RWPE2 (cell line): Measurements from ENCODE around the gene ATP12A.

Experiments used
- ATAC-seq: fragments of 200-7000 bp; cut with Tn5 transposase; 3 replicates; pipeline ENCODE4 v1.9.1; 2021; ENCODE audit warnings: low read depth
- DNase-seq: peaks from one replicate; pipeline ENCODE4 v3.0.0-alpha.2; 2020; ENCODE audit warnings: low spot score
- H3K27ac ChIP-seq: fragments of 450-650 bp; 2 replicates; pipeline ENCODE4 v1.5.1; 2017; ENCODE audit warnings: mild to moderate bottlenecking; ENCODE audit not compliant: poor library complexity, severe bottlenecking
- H3K27me3 ChIP-seq: fragments of 250-450 bp; sonication (Bioruptor Pico); 2 replicates; pipeline ENCODE4 v1.5.1; 2021; ENCODE audit warnings: mild to moderate bottlenecking, moderate library complexity; ENCODE audit not compliant: insufficient read depth, poor library complexity, severe bottlenecking
- H3K36me3 ChIP-seq: fragments of 250-450 bp; sonication (Bioruptor Pico); 2 replicates; pipeline ENCODE4 v1.5.1; 2020; ENCODE audit warnings: low read depth, mild to moderate bottlenecking, moderate library complexity
- H3K4me1 ChIP-seq: fragments of 250-450 bp; sonication (Bioruptor Pico); 2 replicates; pipeline ENCODE4 v1.5.1; 2021; ENCODE audit warnings: mild to moderate bottlenecking, moderate library complexity; ENCODE audit not compliant: insufficient read depth, poor library complexity, severe bottlenecking
- H3K4me3 ChIP-seq: fragments of 250-450 bp; sonication (Bioruptor Pico); 2 replicates; pipeline ENCODE4 v1.5.1; 2021; ENCODE audit warnings: mild to moderate bottlenecking, moderate library complexity; ENCODE audit not compliant: severe bottlenecking
- H3K9me3 ChIP-seq: fragments of 250-450 bp; sonication (Bioruptor Pico); 2 replicates; pipeline ENCODE4 v1.5.1; 2021; ENCODE audit warnings: mild to moderate bottlenecking, moderate library complexity; ENCODE audit not compliant: severe bottlenecking
- TF ChIP-seq, protein P1 (sequence below): fragments of 450-650 bp; IDR thresholded peaks from one replicate; pipeline ENCODE4 v1.5.1; 2017; ENCODE audit warnings: mild to moderate bottlenecking, moderate library complexity; ENCODE audit not compliant: poor library complexity, severe bottlenecking

Gene ATP12A

DNA sequence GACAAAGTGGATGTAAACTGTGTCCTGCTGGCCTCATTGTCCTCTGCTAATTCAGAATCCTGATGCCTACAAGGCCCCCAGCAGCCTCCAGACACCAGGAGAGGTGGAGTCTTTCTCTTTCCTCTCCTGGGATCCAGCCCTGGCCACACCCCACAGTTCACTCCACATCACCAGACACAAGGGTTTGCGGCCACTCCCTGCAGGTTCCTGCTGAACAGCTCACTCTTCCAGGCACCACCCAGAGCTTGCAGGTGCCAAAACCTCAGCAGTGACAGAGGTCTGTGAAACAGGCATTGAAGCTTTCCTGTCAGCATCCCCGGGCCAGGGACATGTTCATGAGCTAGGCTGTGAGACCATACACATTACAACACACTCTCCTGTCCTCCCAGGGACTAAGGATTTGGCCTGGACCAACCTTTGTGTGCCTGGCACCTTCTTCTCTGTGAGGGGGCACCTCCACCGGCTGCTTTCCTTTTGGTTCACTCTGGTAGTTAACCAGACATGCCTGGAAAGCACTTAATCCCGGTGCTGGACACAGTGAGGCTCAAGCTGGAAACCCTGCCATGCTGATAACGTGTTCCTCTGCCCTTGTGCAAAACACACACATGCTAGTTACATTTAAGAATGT, 11.1 kb upstream of the ATP12A start:
- ATAC-seq (peak; percentile 75), DNase-seq (peak; percentile 89)
- Histone ChIP-seq H3K4me1 (peaks cover 46% of the 10 kb centered on the region), H3K27me3 (no peaks in the 10 kb centered on the region), H3K27ac (peak overlapping the region; percentile 76), H3K4me3 (no peak overlapping the region), H3K9me3 (no peaks in the 10 kb centered on the region), H3K36me3 (no peaks in the 10 kb centered on the region)
- TF ChIP-seq, protein P1, sequence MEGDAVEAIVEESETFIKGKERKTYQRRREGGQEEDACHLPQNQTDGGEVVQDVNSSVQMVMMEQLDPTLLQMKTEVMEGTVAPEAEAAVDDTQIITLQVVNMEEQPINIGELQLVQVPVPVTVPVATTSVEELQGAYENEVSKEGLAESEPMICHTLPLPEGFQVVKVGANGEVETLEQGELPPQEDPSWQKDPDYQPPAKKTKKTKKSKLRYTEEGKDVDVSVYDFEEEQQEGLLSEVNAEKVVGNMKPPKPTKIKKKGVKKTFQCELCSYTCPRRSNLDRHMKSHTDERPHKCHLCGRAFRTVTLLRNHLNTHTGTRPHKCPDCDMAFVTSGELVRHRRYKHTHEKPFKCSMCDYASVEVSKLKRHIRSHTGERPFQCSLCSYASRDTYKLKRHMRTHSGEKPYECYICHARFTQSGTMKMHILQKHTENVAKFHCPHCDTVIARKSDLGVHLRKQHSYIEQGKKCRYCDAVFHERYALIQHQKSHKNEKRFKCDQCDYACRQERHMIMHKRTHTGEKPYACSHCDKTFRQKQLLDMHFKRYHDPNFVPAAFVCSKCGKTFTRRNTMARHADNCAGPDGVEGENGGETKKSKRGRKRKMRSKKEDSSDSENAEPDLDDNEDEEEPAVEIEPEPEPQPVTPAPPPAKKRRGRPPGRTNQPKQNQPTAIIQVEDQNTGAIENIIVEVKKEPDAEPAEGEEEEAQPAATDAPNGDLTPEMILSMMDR: no peak

DNA sequence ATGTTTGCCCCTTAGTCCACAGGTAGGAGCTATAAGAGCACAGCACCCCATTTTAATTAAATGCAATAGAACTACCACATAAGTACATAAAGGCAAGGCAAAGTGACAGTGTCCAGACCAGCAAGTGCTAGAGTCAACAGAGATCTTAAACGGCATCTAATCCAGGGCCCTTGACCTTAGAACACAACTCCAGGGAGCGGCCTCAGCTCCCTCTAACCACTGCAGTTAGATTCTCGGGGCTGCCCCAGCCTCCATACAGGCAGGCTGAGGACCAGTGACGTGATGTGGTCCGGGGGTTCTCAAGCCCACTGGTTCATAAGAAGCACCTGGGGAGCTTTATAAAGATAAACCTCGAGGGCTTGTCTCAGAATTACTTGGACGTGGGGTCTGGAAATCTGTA, 10.0 kb upstream of the ATP12A start:
- H3K4me1 ChIP-seq: peaks cover 37% of the 10 kb centered on the region
- ATAC-seq: no peak
- peak overlapping the region; percentile 76 for H3K27ac ChIP-seq
- H3K27me3 ChIP-seq: no peaks in the 10 kb centered on the region
- DNase-seq: no peak
- no peak overlapping the region for H3K4me3 ChIP-seq
- TF ChIP-seq, protein P1: no peak
- H3K36me3 ChIP-seq: no peaks in the 10 kb centered on the region
- no peaks in the 10 kb centered on the region for H3K9me3 ChIP-seq

DNA sequence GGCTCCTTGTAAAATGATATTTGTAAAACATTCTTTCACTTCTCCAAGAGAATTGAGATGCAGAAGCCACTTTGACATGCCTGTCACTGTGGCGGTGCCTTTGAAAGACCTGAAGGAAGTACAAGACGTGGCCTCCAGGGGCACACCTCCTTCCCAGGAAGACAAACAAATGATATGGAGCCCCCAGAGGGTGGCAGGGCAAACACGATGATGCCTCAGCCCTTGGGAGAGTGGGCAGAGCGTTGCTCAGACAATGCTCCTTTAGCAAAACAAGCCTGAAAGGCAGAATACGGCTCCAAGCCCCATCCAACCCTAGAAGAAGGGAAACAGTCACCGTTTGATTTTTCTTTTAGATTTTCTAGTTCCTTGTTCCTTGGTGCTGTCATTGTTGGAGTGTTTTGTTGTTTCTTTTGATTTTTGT, 9.2 kb upstream of the ATP12A start:
- no peak overlapping the region for H3K4me3 ChIP-seq
- no peaks in the 10 kb centered on the region for H3K9me3 ChIP-seq
- H3K27ac ChIP-seq: peak overlapping the region; percentile 76
- H3K27me3 ChIP-seq: no peaks in the 10 kb centered on the region
- ATAC-seq (peak; percentile 2; the same call in 1 of the 3 replicates), DNase-seq (no peak)
- TF ChIP-seq, protein P1: no peak
- H3K36me3 ChIP-seq: no peaks in the 10 kb centered on the region
- H3K4me1 ChIP-seq: peaks cover 32% of the 10 kb centered on the region

DNA sequence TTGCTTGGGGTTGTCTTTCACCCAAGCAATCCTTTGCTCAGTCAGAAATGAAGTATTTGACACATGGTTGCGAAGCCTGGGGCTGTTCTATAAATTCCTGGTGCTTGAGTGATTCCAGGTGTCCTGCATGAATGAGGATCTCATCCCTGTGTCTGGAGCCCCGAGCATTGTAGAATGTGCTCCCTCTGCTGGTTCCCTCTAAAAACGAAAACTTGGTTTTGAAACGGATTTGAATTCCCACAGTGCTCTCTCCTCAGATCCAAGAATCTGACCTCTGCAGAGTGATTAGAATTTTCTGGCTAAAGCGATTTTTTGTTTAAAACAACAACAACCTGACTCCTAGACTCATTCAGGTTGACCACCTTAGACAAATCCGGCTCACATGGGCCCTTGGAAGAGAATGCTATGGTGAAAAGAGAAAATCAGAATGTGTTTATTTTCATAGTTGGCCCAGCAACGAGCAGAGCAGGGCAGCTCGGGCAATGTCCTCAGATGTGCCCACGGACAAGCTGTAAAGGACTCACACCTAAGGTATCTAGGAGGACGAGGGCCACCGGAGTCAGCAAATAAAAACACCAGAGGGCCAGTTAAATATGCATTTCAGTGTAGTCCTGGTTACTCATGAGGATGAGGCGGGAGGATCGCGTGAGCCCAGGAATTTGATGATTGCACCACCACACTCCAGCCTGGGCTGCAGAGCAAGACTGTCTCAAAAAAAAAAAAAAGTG, 8.7 kb upstream of the ATP12A start:
- DNase-seq: peak; percentile 72
- Histone ChIP-seq H3K9me3 (no peaks in the 10 kb centered on the region), H3K27ac (peak overlapping the region; percentile 76), H3K27me3 (no peaks in the 10 kb centered on the region), H3K4me1 (peaks cover 32% of the 10 kb centered on the region), H3K36me3 (no peaks in the 10 kb centered on the region), H3K4me3 (no peak overlapping the region)
- TF ChIP-seq, protein P1: peak; percentile 87
- ATAC-seq: peak; percentile 81
